Heart right ventricle (tissue), 16 donors: ENCODE measurements around the gene TIMM22. TPM values are rescaled to one million over a fixed set of nuclear protein-coding genes. Genes with fewer than 3 reads are reported as not detected.
"Not testable (repeated sequence)": the region's sequence is repeated elsewhere in the genome, so short reads cannot be mapped to it uniquely, and the experiment has no call there.

Source experiments
- ATAC-seq, 8 donors: fragments of 200-7000 bp; cut with Tn5 transposase; one replicate each; pipeline ENCODE4 v1.9.1; 2020; ENCODE audit warnings: mild to moderate bottlenecking in 8 of 8, moderate library complexity in 8 of 8, moderate number of reproducible peaks in 1 of 8
- DNase-seq, 2 donors: peaks; one replicate each; pipeline ENCODE4 v3.0.0-alpha.2; 2020
- H3K27ac ChIP-seq, 10 donors: fragments of 200-600 bp; sonication (generic) in 2 of 10; one replicate each; pipeline versions ENCODE4 v1.5.0 to v1.8.0; 2020 to 2022; ENCODE audit warnings: mild to moderate bottlenecking in 3 of 10
- H3K27me3 ChIP-seq, 7 donors: fragments of 200-600 bp; one replicate each; pipeline ENCODE4 v1.8.0; 2021 to 2022; ENCODE audit warnings: mild to moderate bottlenecking in 2 of 7
- H3K36me3 ChIP-seq, 9 donors: fragments of 200-600 bp; sonication (generic) in 1 of 9; one replicate each; pipeline versions ENCODE4 v1.5.0 to v1.8.0; 2020 to 2022; ENCODE audit warnings: mild to moderate bottlenecking in 2 of 9
- H3K4me1 ChIP-seq, 9 donors: fragments of 200-600 bp; sonication (generic) in 1 of 9; one replicate each; pipeline versions ENCODE4 v1.5.0 to v1.8.0; 2020 to 2022; ENCODE audit warnings: mild to moderate bottlenecking in 4 of 9
- H3K4me3 ChIP-seq, 10 donors: fragments of 200-600 bp; sonication (generic) in 2 of 10; one replicate each; pipeline versions ENCODE4 v1.5.0 to v1.8.0; 2020 to 2022; ENCODE audit warnings: mild to moderate bottlenecking in 7 of 10, moderate library complexity in 2 of 10
- H3K9me3 ChIP-seq, 11 donors: fragments of 200-600 bp in 10 of 11; sonication (generic) in 2 of 11; one replicate each; pipeline versions ENCODE4 v1.5.0 to v1.8.0; 2013 to 2022; ENCODE audit warnings: mild to moderate bottlenecking in 2 of 11, control low read depth in 1 of 11, moderate library complexity in 1 of 11
- CTCF ChIP-seq, 9 donors: fragments of 200-600 bp; sonication (generic) in 2 of 9; IDR thresholded peaks; one replicate each; pipeline versions ENCODE4 v1.5.0 to v1.8.0; 2021 to 2022; ENCODE audit warnings: antibody characterized with exemption in 9 of 9, mild to moderate bottlenecking in 5 of 9, moderate library complexity in 1 of 9
- WGBS, 2 donors: extraction: QIAGEN DNeasy Blood & Tissue Kit; methylation state at CpG; one replicate each; pipeline ENCODE4 v1.1.7; 2013; ENCODE audit warnings: inconsistent platforms in 1 of 2; 5-methylcytosine and 5-hydroxymethylcytosine counted together
- intact Hi-C, 10 donors: fragments of 100-400 bp; cut with DNase I; formaldehyde crosslinking; loops; one replicate each; pipeline versions ENCODE4 v1.11.1 to v1.14.2; 2022
- polyA plus RNA-seq, 2 donors: library from polyadenylated mRNA; stranded (reverse); fragments of 200-250 nt; gene quantifications; one replicate each; pipeline ENCODE4 v1.2.3, GENCODE V29; 2013
- total RNA-seq, 10 donors: library from RNA; stranded (reverse); fragmentation: NEBNext Ultra II Directional in 3 of 10; extraction: Animal tissue kit (Norgen Biotek cat#: 25700) in 3 of 10; gene quantifications; one replicate each; pipeline versions ENCODE4 v1.2.1 to v1.2.4, GENCODE V29; 2021 to 2023
- donor health status: Arrhythmogenic right ventricular cardiomyopathy.
- donor health status: ischemic (EF 13 %, LVEDD 7.1; RV severe dilation, severe dysfunction).
- donor health status: healthy with polysubstance abuse.
- donor health status: DM: no; HTN: yes; CAD: no.
- donor health status: DM: no; HTN: no; CAD: no.
- donor health status: ischemic (EF 25% LVEDD 6.9; RV normal size, moderate dysfunction).
- donor health status: ischemic (EF 25% LVEDD 5.7; RV mildly dilated, moderate dysfunction).
- donor health status: healthy.
- donor health status: DM: yes; HTN: yes; CAD: no.
- donor health status: Ischemic cardiomyopathy.
- donor health status: ischemic (EF 35%, LVEDD 5.7; RV mildly dilated, moderate dysfunction).
- donor health status: nonischemic (EF 11% LVEDD 7.7; RV severe dilation, severe dysfunction).
- donor health status: DM: yes; HTN: yes; CAD: no.
- donor health status: PGD.
- donor health status: ischemic (EF 29% LVEDD 5.4; RV normal size, mild dysfunction).
- donor health status: nonischemic (EF 23%, LVEDD 6.1; RV moderate dilation, normal function).

Gene TIMM22
- total and polyA plus RNA-seq, 12 donors: 12.5 to 19.8 (median 17.5) TPM

GRCh38 chr17:951325-952132 lies 45.4 kb upstream of the TIMM22 start:
- H3K27me3 ChIP-seq: peaks cover 0 to 3% (median 0%) of the 10 kb centered on the region in 7 donors
- H3K4me1 ChIP-seq: peaks cover 0 to 32% (median 11%) of the 10 kb centered on the region in 9 donors
- no peak for TF ChIP-seq CTCF (IDR thresholded peaks at IDR 0.05)
- no peaks in the 10 kb centered on the region for H3K9me3 ChIP-seq
- peak overlapping the region in 1 of 10 donors; percentile 11 for H3K27ac ChIP-seq
- H3K4me3 ChIP-seq: peak overlapping the region in 4 of 10 donors; percentile 5 to 29 (median 19)
- no peak for DNase-seq
- 37 to 50% methylated on average over 27 of the region's 27 CpGs for WGBS, 2 donors
- H3K36me3 ChIP-seq: peaks cover 0 to 4% (median 0%) of the 10 kb centered on the region in 9 donors
- peak in 7 of 8 donors; percentile 27 to 74 (median 52) for ATAC-seq
- intact Hi-C loops: loop anchor here in 1 of 10 donors (10.0 kb wide), 1 partner anchor 127 kb away; no protein-coding TSS in a partner anchor

DNA sequence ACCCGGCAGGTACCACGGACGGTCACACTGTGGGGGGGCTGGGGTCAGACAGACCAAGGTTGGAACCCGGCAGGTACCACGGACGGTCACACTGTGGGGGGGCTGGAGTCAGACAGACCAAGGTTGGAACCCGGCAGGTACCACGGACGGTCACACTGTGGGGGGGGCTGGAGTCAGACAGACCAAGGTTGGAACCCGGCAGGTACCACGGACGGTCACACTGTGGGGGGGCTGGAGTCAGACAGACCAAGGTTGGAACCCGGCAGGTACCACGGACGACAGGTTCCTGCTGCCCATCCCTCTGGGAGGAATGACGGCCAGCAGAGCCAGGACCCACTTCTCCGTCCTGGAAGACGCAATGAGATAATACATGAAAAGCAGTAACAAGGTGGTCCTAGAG lies 44.3 kb upstream of the TIMM22 start:
- not testable (repeated sequence) for H3K27ac ChIP-seq, DNase-seq
- intact Hi-C loops: loop anchor here in 1 of 10 donors (10.0 kb wide), 1 partner anchor 128 kb away; no protein-coding TSS in a partner anchor

GRCh38 chr17:953767-954166 lies 43.2 kb upstream of the TIMM22 start:
- Histone ChIP-seq H3K4me3 (no peak overlapping the region), H3K27me3 (peaks cover 0 to 3% (median 0%) of the 10 kb centered on the region in 7 donors), H3K4me1 (peaks cover 0 to 38% (median 14%) of the 10 kb centered on the region in 9 donors), H3K9me3 (no peaks in the 10 kb centered on the region), H3K27ac (no peak overlapping the region), H3K36me3 (no peaks in the 10 kb centered on the region)
- ATAC-seq: no peak
- TF ChIP-seq CTCF (IDR thresholded peaks at IDR 0.05): no peak
- intact Hi-C loops: loop anchor here in 1 of 10 donors (10.0 kb wide), 1 partner anchor 129 kb away; no protein-coding TSS in a partner anchor
- WGBS, 2 donors: 94 to 97% methylated on average over 16 of the region's 16 CpGs
- DNase-seq: no peak

More for the DNA sequence above, 44.3 kb upstream of the TIMM22 start:
- 97% methylated on average over 13 to 18 of the region's 18 CpGs for WGBS, 2 donors
- ATAC-seq, H3K9me3 ChIP-seq, H3K36me3 ChIP-seq, H3K4me3 ChIP-seq, H3K27me3 ChIP-seq: not testable (repeated sequence)
- H3K4me1 ChIP-seq: peaks cover 0 to 32% (median 11%) of the 10 kb centered on the region in 9 donors

GRCh38 chr17:954431-955164 lies 42.3 kb upstream of the TIMM22 start:
- 34 to 49% methylated on average over 23 of the region's 23 CpGs for WGBS, 2 donors
- intact Hi-C loops: loop anchor here in 1 of 10 donors (10.0 kb wide), 1 partner anchor 130 kb away; no protein-coding TSS in a partner anchor
- Histone ChIP-seq H3K4me1 (peaks cover 0 to 38% (median 14%) of the 10 kb centered on the region in 9 donors), H3K27me3 (peaks cover 0 to 3% (median 0%) of the 10 kb centered on the region in 7 donors), H3K27ac (no peak overlapping the region), H3K36me3 (peaks cover 0 to 4% (median 0%) of the 10 kb centered on the region in 9 donors), H3K9me3 (no peaks in the 10 kb centered on the region), H3K4me3 (no peak overlapping the region)
- DNase-seq (no peak), ATAC-seq (peak; percentile 13 to 48 (median 36))
- TF ChIP-seq CTCF (IDR thresholded peaks at IDR 0.05): no peak
